ENCODE measurements around the gene CADM2. TPM values are rescaled to one million over a fixed set of nuclear protein-coding genes. Genes with fewer than 3 reads are reported as not detected.

CADM2 gene
- total and polyA plus RNA-seq, 12 donors = 0.10 to 12.6 (median 2.2) TPM

- Histone ChIP-seq H3K36me3 (replicated peaks in 1 of 2) (no peaks in the 10 kb centered on the region), H3K4me1 (replicated peaks in 1 of 2) (peaks cover 0 to 4% of the 10 kb centered on the region in 2 donors), H3K4me3 (no peak overlapping the region), H3K9me3 (replicated peaks in 1 of 3) (no peaks in the 10 kb centered on the region), H3K27ac (no peak overlapping the region), H3K27me3 (no peaks in the 10 kb centered on the region)
- intact Hi-C loops (cut with DNase I) = no loop called here
- TF ChIP-seq CTCF (IDR thresholded peaks at IDR 0.05) (no peak), POLR2A (IDR thresholded peaks at IDR 0.05) (no peak)
- WGBS, 4 donors = 58 to 71% (median 60%) methylated on average over 2 of the region's 2 CpGs
- no peak for DNase-seq
Measured at GRCh38 chr3:85475346-85475745, 516.6 kb downstream of the CADM2 start.

DNA sequence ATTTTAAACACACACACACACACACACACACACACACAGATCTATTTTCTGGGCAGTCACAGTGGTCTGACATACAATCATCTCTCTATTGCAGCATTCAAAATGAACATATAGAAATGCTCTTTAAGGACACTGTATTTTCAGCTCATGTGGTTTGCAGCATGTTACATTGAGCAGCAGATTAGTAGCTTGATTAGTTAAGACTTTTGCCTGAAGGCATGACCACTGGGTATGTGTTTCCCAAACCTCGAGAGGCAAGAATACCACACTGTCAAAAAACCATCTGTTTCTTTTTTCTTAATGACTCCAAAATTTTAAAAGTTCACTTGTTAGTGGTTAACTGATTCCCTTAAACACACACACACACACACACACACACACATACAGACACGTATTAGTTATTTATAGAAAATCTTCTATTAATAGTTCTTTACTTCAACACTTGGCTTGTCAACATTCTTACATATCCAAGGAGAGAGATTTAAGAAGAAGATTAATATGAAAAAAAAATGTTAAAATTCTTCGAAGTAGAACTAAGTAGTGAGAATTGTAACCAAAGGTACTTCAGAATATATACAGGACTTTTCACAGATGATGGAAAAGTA, 518.2 kb downstream of the CADM2 start:
- Histone ChIP-seq H3K4me3 (no peak overlapping the region), H3K4me1 (replicated peaks in 1 of 2) (peaks cover 0 to 4% of the 10 kb centered on the region in 2 donors), H3K36me3 (replicated peaks in 1 of 2) (no peaks in the 10 kb centered on the region), H3K27ac (no peak overlapping the region), H3K9me3 (replicated peaks in 1 of 3) (no peaks in the 10 kb centered on the region), H3K27me3 (no peaks in the 10 kb centered on the region)
- intact Hi-C loops (cut with DNase I) = no loop called here
- WGBS, 4 donors = 41 to 52% (median 50%) methylated on average over 3 of the region's 3 CpGs
- DNase-seq = no peak
- TF ChIP-seq POLR2A (IDR thresholded peaks at IDR 0.05) = no peak
- no peak for TF ChIP-seq CTCF (IDR thresholded peaks at IDR 0.05)

DNA sequence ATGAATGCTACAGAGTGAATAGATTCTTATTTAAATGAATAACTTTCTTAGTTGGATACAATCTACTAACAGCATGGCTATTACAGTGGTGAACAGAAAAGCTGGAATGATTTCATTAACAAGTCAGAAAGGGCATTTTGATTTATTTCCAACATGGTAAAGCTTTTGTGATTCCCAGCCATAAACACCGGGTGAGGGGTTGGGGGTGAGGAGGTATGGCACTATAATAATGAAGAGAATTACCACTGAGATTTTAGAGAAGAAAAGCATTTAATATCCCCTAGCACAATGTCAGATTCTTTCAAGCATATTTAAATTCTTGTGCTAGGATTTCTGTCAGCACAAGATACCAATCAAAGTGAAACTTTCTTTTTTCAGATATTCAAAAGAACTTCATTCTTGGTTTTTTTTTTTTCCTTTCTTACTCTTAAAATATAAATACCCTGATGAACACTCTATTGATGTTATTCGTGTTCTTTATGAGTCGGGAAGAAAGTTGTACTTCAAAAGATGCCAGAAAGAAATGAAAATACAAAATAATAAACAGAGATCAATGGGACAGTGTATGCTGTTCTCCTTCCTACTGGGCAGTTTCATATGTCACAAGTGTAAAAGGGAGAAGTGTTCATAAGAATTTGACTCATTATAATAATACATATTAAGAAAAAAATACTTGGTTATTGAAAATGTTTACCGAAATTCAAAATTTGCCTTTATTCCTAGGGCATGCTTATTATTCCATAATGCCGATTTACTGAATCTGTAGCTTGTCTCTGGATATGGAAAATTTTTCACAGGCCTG, 522.8 kb downstream of the CADM2 start:
- Histone ChIP-seq H3K27ac (no peak overlapping the region), H3K4me3 (no peak overlapping the region), H3K27me3 (no peaks in the 10 kb centered on the region), H3K4me1 (replicated peaks in 1 of 2) (peaks cover 0 to 4% of the 10 kb centered on the region in 2 donors), H3K36me3 (replicated peaks in 1 of 2) (no peaks in the 10 kb centered on the region), H3K9me3 (replicated peaks in 1 of 3) (no peaks in the 10 kb centered on the region)
- no peak for TF ChIP-seq POLR2A (IDR thresholded peaks at IDR 0.05)
- no peak for TF ChIP-seq CTCF (IDR thresholded peaks at IDR 0.05)
- intact Hi-C loops (cut with DNase I) = no loop called here
- no peak for DNase-seq
- 79 to 85% (median 83%) methylated on average over 5 of the region's 5 CpGs for WGBS, 4 donors

DNA sequence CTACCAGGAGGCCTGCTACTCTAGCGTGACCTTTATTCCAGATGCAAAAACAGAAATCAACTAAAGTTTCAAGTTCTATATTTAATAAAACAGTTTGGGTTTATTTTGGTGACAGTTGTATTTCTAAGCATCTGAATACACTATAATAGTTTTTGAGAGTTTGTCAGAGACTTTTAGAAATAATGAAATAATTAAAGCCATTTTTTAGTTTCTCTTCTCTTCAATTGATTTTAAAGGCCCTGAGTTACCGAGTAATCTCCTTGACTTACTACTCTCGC, 523.4 kb downstream of the CADM2 start:
- DNase-seq = no peak
- H3K27ac ChIP-seq = no peak overlapping the region
- no peaks in the 10 kb centered on the region for H3K36me3 ChIP-seq (replicated peaks in 1 of 2)
- 82 to 92% (median 91%) methylated on average over 3 of the region's 3 CpGs for WGBS, 4 donors
- no peak overlapping the region for H3K4me3 ChIP-seq
- no peaks in the 10 kb centered on the region for H3K27me3 ChIP-seq
- no peak for TF ChIP-seq POLR2A (IDR thresholded peaks at IDR 0.05)
- TF ChIP-seq CTCF (IDR thresholded peaks at IDR 0.05) = no peak
- intact Hi-C loops (cut with DNase I) = no loop called here
- H3K4me1 ChIP-seq (replicated peaks in 1 of 2) = peaks cover 0 to 4% of the 10 kb centered on the region in 2 donors
- H3K9me3 ChIP-seq (replicated peaks in 1 of 3) = no peaks in the 10 kb centered on the region

Measured in adrenal gland (tissue), 12 donors.